Measurements from ENCODE around the gene FTO.

FTO gene

DNA sequence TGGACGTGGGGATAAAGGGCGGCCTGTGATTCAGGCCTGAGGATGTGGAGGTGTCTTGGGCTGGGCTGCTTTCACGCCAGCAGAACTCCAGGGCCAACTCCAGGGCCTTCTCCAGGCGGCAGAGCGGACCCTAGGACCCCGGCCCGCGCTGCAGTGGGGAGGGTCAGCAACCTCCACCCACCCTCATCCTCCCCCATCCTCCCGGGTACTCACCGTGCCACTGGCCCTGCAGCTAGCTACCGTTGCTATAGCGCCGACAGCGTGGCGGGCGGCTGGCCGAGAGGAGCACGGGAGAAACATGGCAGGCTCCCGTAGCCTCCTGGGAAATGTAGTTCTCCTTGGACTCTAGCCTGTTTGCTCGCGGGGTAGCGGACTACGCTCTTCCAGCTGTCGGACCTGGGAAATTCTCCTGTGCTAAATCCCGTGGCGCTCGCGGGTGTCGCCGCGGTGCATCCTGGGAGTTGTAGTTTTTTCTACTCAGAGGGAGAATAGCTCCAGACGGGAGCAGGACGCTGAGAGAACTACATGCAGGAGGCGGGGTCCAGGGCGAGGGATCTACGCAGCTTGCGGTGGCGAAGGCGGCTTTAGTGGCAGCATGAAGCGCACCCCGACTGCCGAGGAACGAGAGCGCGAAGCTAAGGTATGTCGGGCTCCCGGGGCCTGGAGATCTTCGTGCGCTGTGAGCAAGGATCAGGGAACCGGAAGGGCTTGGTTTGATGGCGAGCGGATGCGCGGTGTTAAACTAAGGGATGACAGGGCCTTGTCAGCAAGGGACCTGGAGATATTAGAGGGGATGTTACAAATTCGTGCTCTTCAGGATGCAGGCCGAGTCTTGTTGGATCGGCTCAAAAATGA is at the start of gene FTO, which contains the start of gene RPGRIP1L:
TSS of gene FTO (plus strand) at position 567 of the 855 bp plus-strand sequence.
TSS of gene RPGRIP1L (minus strand) at position 270 of the 855 bp plus-strand sequence. CDS start 3,136 bp downstream, outside the sequence.
- Histone ChIP-seq H3K36me3 (ENCODE audit: control insufficient read depth in 2 of 2, insufficient read depth in 2 of 2, low read length in 2 of 2) (no peaks in the 10 kb centered on the region), H3K27ac (ENCODE audit: low read depth in 2 of 2, low read length in 2 of 2) (peak within 1 kb of the TSS; percentile 60 to 67)

DNA sequence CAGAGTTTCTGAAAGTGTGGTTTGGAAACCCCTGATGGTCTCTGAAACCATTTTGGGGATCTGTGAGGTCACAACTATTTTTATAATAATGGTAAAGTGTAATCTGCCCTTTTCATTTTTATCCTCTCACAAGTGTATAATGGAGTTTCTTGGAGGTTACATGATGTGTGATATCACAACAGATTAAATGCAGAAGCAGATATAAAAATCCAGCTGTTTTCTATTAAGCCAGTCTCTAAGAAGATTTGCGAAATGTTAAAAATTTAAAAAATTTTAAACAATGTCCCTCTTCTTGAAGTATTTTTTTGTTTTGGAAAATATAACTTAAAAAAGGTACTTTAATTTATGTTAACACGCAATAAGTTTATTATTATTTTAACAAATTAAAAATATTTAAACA is 49.0 kb upstream of the FTO start:
- no peaks in the 10 kb centered on the region for H3K27me3 ChIP-seq (ENCODE audit: control insufficient read depth in 2 of 2, insufficient read depth in 2 of 2, low read length in 2 of 2)

More for the DNA sequence above, at the start of gene FTO, which contains the start of gene RPGRIP1L:
- H3K9me3 ChIP-seq (ENCODE audit: control insufficient read depth in 2 of 2, low read length in 2 of 2) = no peaks in the 10 kb centered on the region
- H3K9ac ChIP-seq (ENCODE audit: low read depth in 1 of 2, low read length in 2 of 2) = peak within 1 kb of the TSS; percentile 80 to 86
- peaks cover 8 to 10% of the 10 kb centered on the region in 2 donors for H3K4me1 ChIP-seq (ENCODE audit: control insufficient read depth in 2 of 2, insufficient read depth in 2 of 2, low read length in 2 of 2)
- H3K27me3 ChIP-seq (ENCODE audit: control insufficient read depth in 2 of 2, insufficient read depth in 2 of 2, low read length in 2 of 2) = no peaks in the 10 kb centered on the region
- peak within 1 kb of the TSS; percentile 88 to 98 for H3K4me3 ChIP-seq (ENCODE audit: low read length in 2 of 2)

DNA sequence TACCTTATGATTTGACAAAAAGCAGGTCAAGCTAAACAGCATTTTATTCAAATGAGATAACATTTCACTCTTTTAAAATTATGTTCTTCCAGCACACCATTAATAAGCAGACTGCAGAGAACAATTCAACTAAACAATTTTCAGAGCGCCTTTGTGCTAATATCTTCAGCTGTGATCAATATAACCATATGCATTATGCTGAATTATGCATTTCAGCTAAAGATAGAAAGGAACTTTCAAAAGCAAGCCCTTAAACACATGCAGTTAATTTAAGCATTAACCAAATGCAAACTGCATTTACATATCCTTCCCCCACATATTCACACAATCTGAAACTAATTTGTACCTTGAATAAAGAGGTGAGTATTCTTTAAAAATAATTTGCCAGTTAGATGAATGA is 41.9 kb upstream of the FTO start:
- no peaks in the 10 kb centered on the region for H3K36me3 ChIP-seq (ENCODE audit: control insufficient read depth in 2 of 2, insufficient read depth in 2 of 2, low read length in 2 of 2)
- no peak overlapping the region for H3K4me3 ChIP-seq (ENCODE audit: low read length in 2 of 2)
- H3K9ac ChIP-seq (ENCODE audit: low read depth in 1 of 2, low read length in 2 of 2) = no peak overlapping the region
- H3K9me3 ChIP-seq (ENCODE audit: control insufficient read depth in 2 of 2, low read length in 2 of 2) = no peaks in the 10 kb centered on the region
- no peaks in the 10 kb centered on the region for H3K4me1 ChIP-seq (ENCODE audit: control insufficient read depth in 2 of 2, insufficient read depth in 2 of 2, low read length in 2 of 2)
- no peak overlapping the region for H3K27ac ChIP-seq (ENCODE audit: low read depth in 2 of 2, low read length in 2 of 2)
- H3K27me3 ChIP-seq (ENCODE audit: control insufficient read depth in 2 of 2, insufficient read depth in 2 of 2, low read length in 2 of 2) = no peaks in the 10 kb centered on the region

More for the DNA sequence above, 49.0 kb upstream of the FTO start:
- Histone ChIP-seq H3K9me3 (ENCODE audit: control insufficient read depth in 2 of 2, low read length in 2 of 2) (no peaks in the 10 kb centered on the region), H3K4me1 (ENCODE audit: control insufficient read depth in 2 of 2, insufficient read depth in 2 of 2, low read length in 2 of 2) (no peaks in the 10 kb centered on the region), H3K4me3 (ENCODE audit: low read length in 2 of 2) (no peak overlapping the region), H3K9ac (ENCODE audit: low read depth in 1 of 2, low read length in 2 of 2) (no peak overlapping the region), H3K36me3 (ENCODE audit: control insufficient read depth in 2 of 2, insufficient read depth in 2 of 2, low read length in 2 of 2) (peaks cover 0 to 4% of the 10 kb centered on the region in 2 donors), H3K27ac (ENCODE audit: low read depth in 2 of 2, low read length in 2 of 2) (no peak overlapping the region)

DNA sequence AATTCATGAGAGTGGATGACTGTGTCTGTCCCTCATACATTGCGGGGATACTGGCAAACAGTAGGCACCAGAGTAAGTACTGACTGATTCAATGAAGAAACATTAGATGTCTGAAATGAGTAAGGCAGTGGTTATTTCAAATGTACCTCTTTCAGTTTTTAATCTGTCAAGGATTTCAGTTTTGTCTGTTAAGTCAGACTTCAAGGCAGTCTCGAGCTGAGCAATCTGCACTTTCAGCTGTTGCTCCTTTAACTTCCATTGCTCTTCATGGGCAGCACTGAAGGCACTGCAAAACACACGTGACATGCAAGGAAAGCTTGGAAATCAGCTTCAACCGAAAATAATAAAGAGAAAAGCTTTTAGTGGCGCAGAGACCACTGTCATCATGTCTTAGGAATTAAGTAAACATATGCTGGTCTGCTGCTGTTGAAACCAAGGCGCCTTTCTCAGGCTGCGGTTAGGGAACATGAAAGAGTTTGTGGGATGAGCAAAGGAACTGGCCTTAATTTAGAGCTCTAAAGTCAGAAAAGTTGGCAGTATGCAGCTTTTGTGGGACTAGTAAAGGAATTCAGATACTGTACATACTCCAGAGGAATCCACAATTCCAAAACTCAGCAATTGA is 39.1 kb upstream of the FTO start:
- Histone ChIP-seq H3K27me3 (ENCODE audit: control insufficient read depth in 2 of 2, insufficient read depth in 2 of 2, low read length in 2 of 2) (no peaks in the 10 kb centered on the region), H3K36me3 (ENCODE audit: control insufficient read depth in 2 of 2, insufficient read depth in 2 of 2, low read length in 2 of 2) (no peaks in the 10 kb centered on the region), H3K27ac (ENCODE audit: low read depth in 2 of 2, low read length in 2 of 2) (no peak overlapping the region), H3K4me1 (ENCODE audit: control insufficient read depth in 2 of 2, insufficient read depth in 2 of 2, low read length in 2 of 2) (no peaks in the 10 kb centered on the region), H3K9ac (ENCODE audit: low read depth in 1 of 2, low read length in 2 of 2) (no peak overlapping the region), H3K4me3 (ENCODE audit: low read length in 2 of 2) (no peak overlapping the region), H3K9me3 (ENCODE audit: control insufficient read depth in 2 of 2, low read length in 2 of 2) (no peaks in the 10 kb centered on the region)

DNA sequence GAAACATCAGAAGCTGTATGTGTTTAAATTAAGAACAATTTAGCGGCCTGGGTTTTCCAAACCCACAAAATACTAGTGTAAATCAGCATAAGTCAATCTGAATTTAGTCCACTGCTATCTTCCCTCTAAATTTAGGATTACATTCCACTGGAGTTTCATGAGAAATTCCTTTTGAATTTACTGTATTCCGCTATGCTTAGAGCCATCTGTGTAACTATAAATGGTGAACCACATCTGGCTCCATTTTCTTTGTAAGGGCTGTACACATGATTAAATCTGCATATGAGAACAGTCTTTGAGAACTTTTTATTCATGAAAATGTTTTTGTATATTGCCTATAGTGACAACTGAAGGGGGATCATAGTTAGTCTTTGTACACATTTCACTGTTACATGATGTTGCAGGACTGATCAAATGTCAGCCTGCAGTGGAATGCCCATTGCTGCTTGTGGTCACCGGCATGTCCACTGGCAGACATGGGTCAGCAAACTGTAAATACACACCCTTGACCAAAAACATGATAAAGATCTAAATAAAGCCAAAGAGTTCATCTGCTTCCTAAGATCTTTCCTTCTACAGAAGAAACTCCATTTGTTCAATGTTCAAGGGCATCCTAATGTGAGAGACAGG is 37.1 kb upstream of the FTO start:
- no peaks in the 10 kb centered on the region for H3K9me3 ChIP-seq (ENCODE audit: control insufficient read depth in 2 of 2, low read length in 2 of 2)
- no peak overlapping the region for H3K4me3 ChIP-seq (ENCODE audit: low read length in 2 of 2)
- H3K27me3 ChIP-seq (ENCODE audit: control insufficient read depth in 2 of 2, insufficient read depth in 2 of 2, low read length in 2 of 2) = no peaks in the 10 kb centered on the region
- H3K4me1 ChIP-seq (ENCODE audit: control insufficient read depth in 2 of 2, insufficient read depth in 2 of 2, low read length in 2 of 2) = no peaks in the 10 kb centered on the region
- H3K27ac ChIP-seq (ENCODE audit: low read depth in 2 of 2, low read length in 2 of 2) = no peak overlapping the region
- no peaks in the 10 kb centered on the region for H3K36me3 ChIP-seq (ENCODE audit: control insufficient read depth in 2 of 2, insufficient read depth in 2 of 2, low read length in 2 of 2)
- H3K9ac ChIP-seq (ENCODE audit: low read depth in 1 of 2, low read length in 2 of 2) = no peak overlapping the region

DNA sequence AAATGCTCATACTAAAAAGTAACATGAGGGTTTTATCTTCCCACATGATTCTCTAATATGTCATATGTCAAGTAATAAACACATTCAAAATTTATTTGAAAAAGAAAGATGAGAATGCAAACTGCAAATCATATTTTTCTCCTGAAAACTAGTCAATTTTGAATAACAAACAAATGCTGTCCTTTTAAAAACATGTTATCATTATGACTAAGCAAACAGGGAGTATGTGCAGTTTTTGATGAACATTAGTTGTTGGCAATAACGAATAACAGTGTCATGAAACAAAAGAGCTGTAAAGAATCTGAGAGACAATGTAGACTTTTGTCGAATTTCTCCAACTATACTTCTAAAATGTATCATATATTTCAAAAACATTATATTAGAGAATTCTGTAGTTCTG is 35.1 kb upstream of the FTO start:
- H3K4me3 ChIP-seq (ENCODE audit: low read length in 2 of 2) = no peak overlapping the region
- H3K4me1 ChIP-seq (ENCODE audit: control insufficient read depth in 2 of 2, insufficient read depth in 2 of 2, low read length in 2 of 2) = no peaks in the 10 kb centered on the region
- no peak overlapping the region for H3K27ac ChIP-seq (ENCODE audit: low read depth in 2 of 2, low read length in 2 of 2)
- H3K9me3 ChIP-seq (ENCODE audit: control insufficient read depth in 2 of 2, low read length in 2 of 2) = no peaks in the 10 kb centered on the region
- no peaks in the 10 kb centered on the region for H3K36me3 ChIP-seq (ENCODE audit: control insufficient read depth in 2 of 2, insufficient read depth in 2 of 2, low read length in 2 of 2)
- H3K27me3 ChIP-seq (ENCODE audit: control insufficient read depth in 2 of 2, insufficient read depth in 2 of 2, low read length in 2 of 2) = no peaks in the 10 kb centered on the region
- H3K9ac ChIP-seq (ENCODE audit: low read depth in 1 of 2, low read length in 2 of 2) = no peak overlapping the region

DNA sequence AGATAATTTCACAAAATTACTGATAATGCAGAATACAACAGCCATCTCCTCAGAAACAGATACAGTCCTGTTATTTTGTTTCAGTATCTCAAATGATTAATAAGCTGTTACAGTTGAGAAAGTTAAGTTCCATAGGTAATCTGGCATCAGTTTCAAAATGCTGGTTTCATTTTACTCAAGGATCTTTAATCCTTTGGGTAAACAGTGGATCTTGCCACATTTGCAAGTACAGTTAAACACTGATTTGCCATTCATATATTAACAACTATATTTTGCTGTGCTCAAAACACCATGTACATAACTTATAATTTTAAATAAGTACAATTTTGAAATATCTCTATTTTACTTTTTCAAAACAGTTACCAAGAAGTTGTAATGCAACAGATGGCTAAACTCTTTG is 31.5 kb upstream of the FTO start:
- Histone ChIP-seq H3K4me3 (ENCODE audit: low read length in 2 of 2) (no peak overlapping the region), H3K9me3 (ENCODE audit: control insufficient read depth in 2 of 2, low read length in 2 of 2) (no peaks in the 10 kb centered on the region), H3K36me3 (ENCODE audit: control insufficient read depth in 2 of 2, insufficient read depth in 2 of 2, low read length in 2 of 2) (no peaks in the 10 kb centered on the region), H3K27me3 (ENCODE audit: control insufficient read depth in 2 of 2, insufficient read depth in 2 of 2, low read length in 2 of 2) (no peaks in the 10 kb centered on the region), H3K27ac (ENCODE audit: low read depth in 2 of 2, low read length in 2 of 2) (no peak overlapping the region), H3K4me1 (ENCODE audit: control insufficient read depth in 2 of 2, insufficient read depth in 2 of 2, low read length in 2 of 2) (no peaks in the 10 kb centered on the region), H3K9ac (ENCODE audit: low read depth in 1 of 2, low read length in 2 of 2) (no peak overlapping the region)

DNA sequence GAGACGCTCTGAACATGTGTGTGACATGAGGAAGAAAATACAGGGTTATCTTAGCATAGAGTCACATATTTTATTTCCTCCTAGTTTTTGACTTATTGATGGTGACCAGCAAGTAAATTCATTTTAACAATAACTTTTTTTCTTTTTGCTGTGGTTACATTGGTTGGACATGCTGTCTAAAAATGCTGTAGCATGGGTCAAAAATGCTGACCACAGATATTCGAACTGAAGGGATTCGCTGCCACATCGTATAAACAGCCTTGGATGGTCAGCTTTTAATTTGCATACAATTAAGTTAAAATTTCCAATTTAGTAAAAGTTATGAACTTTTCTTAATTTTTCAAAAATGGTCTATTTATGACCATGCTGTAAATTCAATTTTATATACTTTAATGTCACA is 30.8 kb upstream of the FTO start:
- H3K4me1 ChIP-seq (ENCODE audit: control insufficient read depth in 2 of 2, insufficient read depth in 2 of 2, low read length in 2 of 2) = no peaks in the 10 kb centered on the region
- H3K36me3 ChIP-seq (ENCODE audit: control insufficient read depth in 2 of 2, insufficient read depth in 2 of 2, low read length in 2 of 2) = no peaks in the 10 kb centered on the region
- no peak overlapping the region for H3K4me3 ChIP-seq (ENCODE audit: low read length in 2 of 2)
- no peak overlapping the region for H3K27ac ChIP-seq (ENCODE audit: low read depth in 2 of 2, low read length in 2 of 2)
- H3K27me3 ChIP-seq (ENCODE audit: control insufficient read depth in 2 of 2, insufficient read depth in 2 of 2, low read length in 2 of 2) = no peaks in the 10 kb centered on the region
- H3K9me3 ChIP-seq (ENCODE audit: control insufficient read depth in 2 of 2, low read length in 2 of 2) = no peaks in the 10 kb centered on the region
- no peak overlapping the region for H3K9ac ChIP-seq (ENCODE audit: low read depth in 1 of 2, low read length in 2 of 2)

DNA sequence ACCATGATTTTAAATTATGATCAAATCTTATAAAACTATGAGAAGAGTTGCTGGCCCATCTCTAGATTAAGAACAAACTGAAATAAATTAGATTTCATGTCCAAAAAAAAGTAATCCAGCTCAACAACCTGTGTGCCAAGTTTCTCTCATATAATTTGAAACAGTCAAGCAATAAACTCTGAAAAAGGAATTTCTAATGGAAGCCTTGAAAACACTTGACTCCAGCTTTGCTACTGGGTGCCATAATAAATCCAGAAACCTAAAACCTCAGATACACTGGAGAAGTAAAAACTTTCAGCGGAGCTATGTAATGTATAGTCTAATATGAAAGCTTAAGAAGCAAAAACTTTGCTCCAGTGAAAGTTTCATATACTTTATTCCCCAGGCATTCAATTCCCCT is 25.8 kb upstream of the FTO start:
- H3K4me3 ChIP-seq (ENCODE audit: low read length in 2 of 2) = no peak overlapping the region
- H3K27me3 ChIP-seq (ENCODE audit: control insufficient read depth in 2 of 2, insufficient read depth in 2 of 2, low read length in 2 of 2) = no peaks in the 10 kb centered on the region
- no peak overlapping the region for H3K9ac ChIP-seq (ENCODE audit: low read depth in 1 of 2, low read length in 2 of 2)
- H3K27ac ChIP-seq (ENCODE audit: low read depth in 2 of 2, low read length in 2 of 2) = no peak overlapping the region
- H3K36me3 ChIP-seq (ENCODE audit: control insufficient read depth in 2 of 2, insufficient read depth in 2 of 2, low read length in 2 of 2) = no peaks in the 10 kb centered on the region
- no peaks in the 10 kb centered on the region for H3K4me1 ChIP-seq (ENCODE audit: control insufficient read depth in 2 of 2, insufficient read depth in 2 of 2, low read length in 2 of 2)
- no peaks in the 10 kb centered on the region for H3K9me3 ChIP-seq (ENCODE audit: control insufficient read depth in 2 of 2, low read length in 2 of 2)

DNA sequence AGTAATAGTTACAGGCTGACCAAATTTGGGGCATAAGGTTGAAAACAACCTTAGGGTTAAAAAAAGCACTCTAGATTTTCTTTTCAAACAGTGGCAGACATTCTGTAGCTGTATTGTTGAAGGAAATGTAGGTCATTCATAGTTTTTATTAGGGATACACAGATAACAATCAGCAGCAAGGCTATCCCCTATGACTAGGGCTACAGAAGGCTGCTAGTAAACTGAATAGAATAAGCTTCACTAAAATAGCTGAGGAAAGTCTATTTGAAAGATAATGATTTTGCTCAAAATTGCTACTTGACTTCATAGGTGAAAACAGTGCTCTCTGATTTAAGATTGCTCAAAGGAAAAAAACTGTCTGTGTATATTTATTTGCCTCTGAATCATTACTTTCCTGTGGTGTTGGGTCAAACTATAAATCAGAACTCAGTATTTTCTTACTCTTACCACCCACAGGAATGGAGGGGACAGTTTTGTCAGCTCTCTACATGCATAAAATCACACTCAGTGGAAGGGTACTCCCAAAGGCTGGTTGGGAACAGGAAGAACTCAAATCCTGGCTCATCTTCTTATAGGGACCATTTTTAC is 25.1 kb upstream of the FTO start:
- Histone ChIP-seq H3K4me1 (ENCODE audit: control insufficient read depth in 2 of 2, insufficient read depth in 2 of 2, low read length in 2 of 2) (no peaks in the 10 kb centered on the region), H3K4me3 (ENCODE audit: low read length in 2 of 2) (no peak overlapping the region), H3K27ac (ENCODE audit: low read depth in 2 of 2, low read length in 2 of 2) (no peak overlapping the region), H3K9ac (ENCODE audit: low read depth in 1 of 2, low read length in 2 of 2) (no peak overlapping the region), H3K27me3 (ENCODE audit: control insufficient read depth in 2 of 2, insufficient read depth in 2 of 2, low read length in 2 of 2) (no peaks in the 10 kb centered on the region), H3K9me3 (ENCODE audit: control insufficient read depth in 2 of 2, low read length in 2 of 2) (no peaks in the 10 kb centered on the region), H3K36me3 (ENCODE audit: control insufficient read depth in 2 of 2, insufficient read depth in 2 of 2, low read length in 2 of 2) (no peaks in the 10 kb centered on the region)
